Endothelial cell of umbilical vein (primary cell): ENCODE measurements around the gene CCDC107. TPM values are rescaled to one million over a fixed set of nuclear protein-coding genes. Genes with fewer than 3 reads are reported as not detected.

ENCODE experiments used
- BruUV-seq: library from RNA; stranded (reverse); fragments of 400-500 nt; replicated peaks from 2 replicates; lab custom pipeline; 2021; lab: Mats Ljungman, UMichigan
- CTCF ChIA-PET: fragments of 300-600, 350-600 bp; sonication (Branson Sonifier 250); formaldehyde crosslinking; loops from one replicate; lab custom pipeline; 2021; ENCODE audit warnings: antibody characterized with exemption, inconsistent platforms; lab: Charles Lee
- POLR2A ChIA-PET: fragments of 300-600, 350-600 bp; sonication (Branson Sonifier 250); formaldehyde crosslinking; loops from one replicate; lab custom pipeline; 2021; ENCODE audit warnings: antibody characterized with exemption, inconsistent platforms; lab: Charles Lee
- DNase-seq: peaks from one replicate; pipeline ENCODE4 v3.0.0-alpha.2; 2011; ENCODE audit warnings: low read depth, low spot score
- FAIRE-seq: peaks from 2 replicates; lab custom pipeline; 2011; peaks lifted over from hg19 to GRCh38; lab: Jason Lieb, UNC
- H2AFZ ChIP-seq: 2 replicates; pipeline ENCODE4 v1.6.0; 2012; ENCODE audit warnings: low read depth, low read length, control low read depth, inconsistent platforms
- H3K27ac ChIP-seq: 2 replicates; pipeline ENCODE4 v1.5.1; 2011; ENCODE audit warnings: low read depth, mild to moderate bottlenecking, control low read depth, low read length, moderate library complexity; ENCODE audit not compliant: insufficient read depth
- H3K27me3 ChIP-seq, 2 experiments: 2 replicates each; pipeline versions ENCODE4 v1.6.0 to v1.6.1; 2011; ENCODE audit warnings: low read length in 2 of 2, mixed read lengths in 1 of 2; ENCODE audit not compliant: control insufficient read depth in 2 of 2, insufficient read depth in 2 of 2
- H3K36me3 ChIP-seq, 2 experiments: 2 replicates in 1 of 2; 3 replicates in 1 of 2; pipeline ENCODE4 v1.5.1; 2011; ENCODE audit warnings: low read length in 2 of 2, mild to moderate bottlenecking in 1 of 2, moderate library complexity in 1 of 2; ENCODE audit not compliant: control insufficient read depth in 2 of 2, insufficient read depth in 2 of 2; ENCODE audit errors: extremely low read depth in 1 of 2
- H3K4me1 ChIP-seq: 3 replicates; pipeline ENCODE4 v1.5.1; 2011; ENCODE audit warnings: mild to moderate bottlenecking, low read length; ENCODE audit not compliant: control insufficient read depth, insufficient read depth; ENCODE audit errors: extremely low read depth
- H3K4me2 ChIP-seq: 2 replicates; pipeline ENCODE4 v1.6.1; 2011; ENCODE audit warnings: low read length, control low read depth, mixed read lengths; ENCODE audit not compliant: insufficient read depth
- H3K4me3 ChIP-seq, 3 experiments: fragments of 200-600 bp in 1 of 3; sonication (generic), shearing (Covaris generic) in 1 of 3; replicated peaks in 1 of 3; 2 replicates each; pipeline ENCODE4 v1.5.1; 2011 to 2016; ENCODE audit warnings: control low read depth in 3 of 3, low read length in 3 of 3, mild to moderate bottlenecking in 2 of 3, inconsistent platforms in 1 of 3, low read depth in 1 of 3, moderate library complexity in 1 of 3; ENCODE audit not compliant: insufficient read depth in 1 of 3
- H3K79me2 ChIP-seq: 2 replicates; pipeline ENCODE4 v1.6.0; 2012; ENCODE audit warnings: low read length, inconsistent platforms; ENCODE audit not compliant: control insufficient read depth, insufficient read depth
- H3K9ac ChIP-seq: replicated peaks from 2 replicates; pipeline ENCODE3; 2011; ENCODE audit warnings: low read length, control low read depth; ENCODE audit not compliant: insufficient read depth; ENCODE audit errors: extremely low read depth
- H3K9me1 ChIP-seq: replicated peaks from 3 replicates; pipeline ENCODE4 v1.6.0; 2011; ENCODE audit warnings: mild to moderate bottlenecking, low read length; ENCODE audit not compliant: control insufficient read depth, insufficient read depth; ENCODE audit errors: extremely low read depth
- H3K9me3 ChIP-seq: replicated peaks from 2 replicates; pipeline ENCODE4 v1.5.1; 2012; ENCODE audit warnings: low read length, inconsistent platforms; ENCODE audit not compliant: control insufficient read depth, insufficient read depth
- H4K20me1 ChIP-seq: replicated peaks from 2 replicates; pipeline ENCODE3; 2011; ENCODE audit warnings: mild to moderate bottlenecking, low read length; ENCODE audit not compliant: control insufficient read depth, insufficient read depth; ENCODE audit errors: extremely low read depth
- EZH2 ChIP-seq: IDR thresholded peaks from 2 replicates; pipeline ENCODE4 v1.6.1; 2012; ENCODE audit warnings: borderline replicate concordance, low read depth, mild to moderate bottlenecking, moderate library complexity, low read length, inconsistent platforms; ENCODE audit not compliant: severe bottlenecking
- FOS ChIP-seq: IDR thresholded peaks from 2 replicates; pipeline ENCODE4 v1.6.1; 2011; ENCODE audit warnings: mild to moderate bottlenecking, low read length, moderate library complexity, borderline replicate concordance; ENCODE audit not compliant: insufficient read depth
- MAX ChIP-seq: IDR thresholded peaks from 2 replicates; pipeline ENCODE4 v1.6.1; 2011; ENCODE audit not compliant: insufficient read depth, insufficient read length
- MYC ChIP-seq: IDR thresholded peaks from one replicate; pipeline ENCODE4 v1.6.1; 2011; ENCODE audit warnings: mild to moderate bottlenecking, low read depth, low read length
- POLR2A ChIP-seq: IDR thresholded peaks from 2 replicates; pipeline ENCODE4 v1.6.1; 2012; ENCODE audit warnings: low read depth, mild to moderate bottlenecking, control low read depth, low read length
- POLR2AphosphoS5 ChIP-seq: IDR thresholded peaks from 2 replicates; pipeline ENCODE4 v1.6.1; 2012; ENCODE audit warnings: low read depth, mild to moderate bottlenecking, control low read depth, low read length, moderate library complexity; ENCODE audit not compliant: insufficient read depth
- dilution Hi-C: fragments of 300-500 bp; cut with MboI; formaldehyde crosslinking; loops from one replicate; pipeline ENCODE4 v1.15.0; 2019; ENCODE audit warnings: low sequenced_read_pairs; ENCODE audit not compliant: extremely low pct_ligation_motif_present
- intact Hi-C: fragments of 100-400 bp; cut with micrococcal nuclease; formaldehyde crosslinking; loops from one replicate; pipeline ENCODE4 v1.10.0; 2022
- polyA plus RNA-seq, 4 experiments: library from polyadenylated mRNA; depleted of rRNA in 3 of 4; stranded (reverse) in 3 of 4; unstranded in 1 of 4; fragments of >200 nt; gene quantifications; 2 replicates each; pipeline versions ENCODE4 v1.2.1 to v1.2.3, GENCODE V29; 2011 to 2012; ENCODE audit warnings: missing spikeins in 1 of 4
- total RNA-seq: library from RNA; stranded (reverse); gene quantifications from 2 replicates; pipeline ENCODE4 v1.2.3, GENCODE V29; 2021

The CCDC107 gene
- total and polyA plus RNA-seq, 2 donors (not counting 3 experiments of a cell fraction or from before 2014, with no cell fraction given): 13.2 to 16.0 TPM

GRCh38 chr9:35665471-35665818 is 7.4 kb downstream of the CCDC107 start:
- no peak overlapping the region for H3K27ac ChIP-seq
- no peak for FAIRE-seq
- CTCF ChIA-PET: interaction anchor here (1.2 to 10.0 kb wide), 5 partner anchors 10 to 63 kb away, joined by 3 to 227 read pairs (median 7); partner anchors contain the start of gene TPM2

GRCh38 chr9:35666045-35666444 is 8.0 kb downstream of the CCDC107 start:
- DNase-seq: no peak
- no TSS peak for BruUV-seq
- TF ChIP-seq POLR2A (no peak), MAX (no peak), POLR2AphosphoS5 (no peak)
- Histone ChIP-seq H3K4me2 (no peak overlapping the region), H3K27me3 (no peaks in the 10 kb centered on the region), H3K9me3 (no peaks in the 10 kb centered on the region), H3K4me1 (peaks cover 18% of the 10 kb centered on the region), H3K9ac (no peak overlapping the region), H3K4me3 (no peak overlapping the region), H3K36me3 (peaks cover 0 to under 1% of the 10 kb centered on the region in 2 experiments), H2AFZ (no peak overlapping the region), H3K27ac (no peak overlapping the region), H3K9me1 (no peaks in the 10 kb centered on the region), H4K20me1 (no peaks in the 10 kb centered on the region), H3K79me2 (no peaks in the 10 kb centered on the region)
- intact Hi-C loops: no loop called here
- FAIRE-seq: no peak
- dilution Hi-C loops: no loop called here
- ChIA-PET CTCF (interaction anchor here (1.2 to 10.0 kb wide), 4 partner anchors 9 to 62 kb away, joined by 3 to 227 read pairs (median 9); partner anchors contain the start of gene TPM2), POLR2A (interaction anchor here (1.5 kb wide), 1 partner anchor 25 kb away, joined by 5 read pairs; no protein-coding TSS in a partner anchor)

More at GRCh38 chr9:35665471-35665818, 7.4 kb downstream of the CCDC107 start:
- Histone ChIP-seq H3K9ac (peak overlapping the region; percentile 24), H3K4me3 (peak overlapping the region; percentile 31 to 67 (median 43)), H4K20me1 (no peaks in the 10 kb centered on the region), H3K4me2 (peak overlapping the region; percentile 84), H3K36me3 (peaks cover 0 to 5% of the 10 kb centered on the region in 2 experiments), H3K9me3 (no peaks in the 10 kb centered on the region), H3K79me2 (no peaks in the 10 kb centered on the region), H3K4me1 (peaks cover 18% of the 10 kb centered on the region), H3K9me1 (no peaks in the 10 kb centered on the region), H2AFZ (peak overlapping the region; percentile 86), H3K27me3 (no peaks in the 10 kb centered on the region)
- intact Hi-C loops: no loop called here
- TF ChIP-seq MYC (no peak), EZH2 (no peak), FOS (no peak), POLR2AphosphoS5 (no peak)
- DNase-seq: no peak
- BruUV-seq: no TSS peak
- dilution Hi-C loops: no loop called here
- POLR2A ChIA-PET: interaction anchor here (1.5 kb wide), 1 partner anchor 25 kb away, joined by 5 read pairs; no protein-coding TSS in a partner anchor
